GM23338 (cell line): ENCODE results near the gene EIF4A3. TPM values are rescaled to one million over a fixed set of nuclear protein-coding genes. Genes with fewer than 3 reads are reported as not detected.

Source experiments
- ATAC-seq: fragments of 200-7000 bp; cut with Tn5 transposase; 3 replicates; pipeline ENCODE4 v1.9.1; 2020
- DNase-seq: peaks from one replicate; pipeline ENCODE4 v3.0.0-alpha.2; 2015; ENCODE audit warnings: low spot score
- H2AFZ ChIP-seq: fragments of 200-600 bp; sonication (generic); 2 replicates; pipeline ENCODE4 v1.8.0; 2016; ENCODE audit warnings: antibody characterized with exemption, mild to moderate bottlenecking, moderate library complexity
- H3F3A ChIP-seq: fragments of 200-600 bp; sonication (generic); replicated peaks from 2 replicates; pipeline ENCODE4 v1.8.0; 2017; ENCODE audit warnings: antibody characterized with exemption, mixed run types, low read depth
- H3K27ac ChIP-seq: fragments of 200-600 bp; sonication (generic); 2 replicates; pipeline ENCODE4 v1.6.1; 2016; ENCODE audit warnings: low read depth
- H3K27me3 ChIP-seq: fragments of 200-600 bp; sonication (generic); 2 replicates; pipeline ENCODE4 v1.8.0; 2016; ENCODE audit warnings: mild to moderate bottlenecking, mixed run types, moderate library complexity; ENCODE audit not compliant: insufficient read depth
- H3K36me3 ChIP-seq: fragments of 200-600 bp; sonication (generic); 2 replicates; pipeline ENCODE4 v1.8.0; 2016; ENCODE audit warnings: mild to moderate bottlenecking; ENCODE audit not compliant: insufficient read depth
- H3K4me1 ChIP-seq: fragments of 200-600 bp; sonication (generic); 2 replicates; pipeline ENCODE4 v1.8.0; 2016; ENCODE audit warnings: mild to moderate bottlenecking, moderate library complexity; ENCODE audit not compliant: insufficient read depth
- H3K4me2 ChIP-seq: fragments of 200-600 bp; sonication (generic); 2 replicates; pipeline ENCODE4 v1.7.1; 2017; ENCODE audit warnings: mixed run types
- H3K4me3 ChIP-seq: fragments of 200-600 bp; sonication (generic); 2 replicates; pipeline ENCODE4 v1.6.1; 2016; ENCODE audit warnings: mixed run types
- H3K79me2 ChIP-seq: fragments of 200-600 bp; sonication (generic); replicated peaks from 2 replicates; pipeline ENCODE4 v1.8.0; 2017; ENCODE audit warnings: mild to moderate bottlenecking; ENCODE audit not compliant: insufficient read depth
- H3K9me2 ChIP-seq: fragments of 200-600 bp; sonication (generic); 2 replicates; pipeline ENCODE4 v1.8.0; 2017; ENCODE audit not compliant: insufficient read depth
- H4K20me1 ChIP-seq: fragments of 200-600 bp; sonication (generic); replicated peaks from 2 replicates; pipeline ENCODE4 v1.8.0; 2017; ENCODE audit warnings: mild to moderate bottlenecking; ENCODE audit not compliant: insufficient read depth
- H3K27ac Mint-ChIP-seq: 2 replicates; pipeline ENCODE4 v1.8.0; 2020; ENCODE audit warnings: inconsistent platforms, mild to moderate bottlenecking, moderate library complexity, mixed read lengths
- H3K27me3 Mint-ChIP-seq: 3 replicates; pipeline ENCODE4 v1.8.0; 2022; ENCODE audit warnings: low read depth, mild to moderate bottlenecking, moderate library complexity, mixed read lengths, inconsistent platforms; ENCODE audit not compliant: insufficient read depth, poor library complexity
- H3K36me3 Mint-ChIP-seq: 3 replicates; pipeline ENCODE4 v1.8.0; 2021; ENCODE audit warnings: low read depth, mild to moderate bottlenecking, inconsistent platforms, moderate library complexity, mixed read lengths
- H3K4me1 Mint-ChIP-seq: 3 replicates; pipeline ENCODE4 v1.8.0; 2020; ENCODE audit warnings: mild to moderate bottlenecking, inconsistent platforms, mixed read lengths
- H3K4me3 Mint-ChIP-seq: 3 replicates; pipeline ENCODE4 v1.8.0; 2021; ENCODE audit warnings: moderate library complexity, mild to moderate bottlenecking, inconsistent platforms, mixed read lengths
- H3K9me3 Mint-ChIP-seq: 3 replicates; pipeline ENCODE4 v1.8.0; 2020; ENCODE audit warnings: moderate library complexity, mild to moderate bottlenecking, inconsistent platforms, mixed read lengths
- CREB1 ChIP-seq: fragments of 250-450 bp; sonication (Bioruptor Pico); IDR thresholded peaks from 2 replicates; pipeline ENCODE4 v1.5.0; 2020; ENCODE audit warnings: low read depth, mild to moderate bottlenecking, moderate library complexity
- CTCF ChIP-seq, 2 experiments: fragments of 200-600 bp in 1 of 2; sonication (generic) in 1 of 2; conservative IDR thresholded peaks; 2 replicates each; pipeline versions ENCODE4 v1.5.1 to v1.6.1; 2016 to 2017; ENCODE audit warnings: antibody characterized with exemption in 2 of 2, low read depth in 2 of 2, mild to moderate bottlenecking in 2 of 2, moderate library complexity in 1 of 2
- ETS1 ChIP-seq: IDR thresholded peaks from 2 replicates; pipeline ENCODE4 v1.6.1; 2016; ENCODE audit warnings: antibody characterized with exemption
- EZH2 ChIP-seq: fragments of 200-600 bp; sonication (generic); IDR thresholded peaks from one replicate; pipeline ENCODE4 v1.8.0; 2017; ENCODE audit warnings: antibody characterized with exemption, mild to moderate bottlenecking, low read depth; ENCODE audit not compliant: unreplicated experiment
- EZH2phosphoT487 ChIP-seq: fragments of 200-600 bp; sonication (generic); IDR thresholded peaks from one replicate; pipeline ENCODE4 v1.8.1; 2018; ENCODE audit warnings: antibody characterized with exemption; ENCODE audit not compliant: unreplicated experiment
- NANOG ChIP-seq: IDR thresholded peaks from 2 replicates; pipeline ENCODE4 v1.6.1; 2016; ENCODE audit warnings: antibody characterized with exemption, borderline replicate concordance
- POLR2AphosphoS5 ChIP-seq: IDR thresholded peaks from 2 replicates; pipeline ENCODE4 v1.6.1; 2016; ENCODE audit warnings: antibody characterized with exemption, low read depth
- STAT1 ChIP-seq: IDR thresholded peaks from one replicate; pipeline ENCODE4 v1.6.1; 2016; ENCODE audit warnings: antibody characterized with exemption; ENCODE audit not compliant: unreplicated experiment
- ZNF331 ChIP-seq: fragments of 250-450 bp; sonication (Bioruptor Pico); IDR thresholded peaks from 2 replicates; pipeline ENCODE4 v1.5.0; 2020; ENCODE audit warnings: low read depth, mild to moderate bottlenecking, moderate library complexity
- ZNF462 ChIP-seq: fragments of 250-450 bp; sonication (Bioruptor Pico); IDR thresholded peaks from 2 replicates; pipeline ENCODE4 v1.5.0; 2020; ENCODE audit warnings: mild to moderate bottlenecking, moderate library complexity
- polyA plus RNA-seq: library from polyadenylated mRNA; unstranded; fragments of >200 nt; fragmentation: Nextera tagmentation; extraction: Ambion mirVana; gene quantifications from 2 replicates; pipeline ENCODE4 v1.2.1, GENCODE V29; 2016
- total RNA-seq: library from RNA; depleted of rRNA; stranded (reverse); fragments of >200 nt; shearing (Covaris generic); gene quantifications from 2 replicates; pipeline ENCODE4 v1.2.3, GENCODE V29; 2014

Gene EIF4A3
- total and polyA plus RNA-seq, 2 experiments from 2014 or later = 146 to 156 TPM

GRCh38 chr17:80106176-80106575 lies 40.8 kb downstream of the EIF4A3 start:
- Histone ChIP-seq H3K27ac (no peak overlapping the region), H3K27me3 (no peaks in the 10 kb centered on the region), H3K4me2 (no peak overlapping the region), H2AFZ (no peak overlapping the region), H3K4me3 (no peak overlapping the region), H3K4me1 (peaks cover 7% of the 10 kb centered on the region; the same call in 1 of the 2 replicates), H3K9me2 (no peaks in the 10 kb centered on the region), H3K79me2 (0 out of 2 replicates have a peak, but pooled peaks cover 5% of the 10 kb centered on the region), H3K36me3 (no peaks in the 10 kb centered on the region), H3F3A (no peaks in the 10 kb centered on the region), H4K20me1 (no peaks in the 10 kb centered on the region)
- Mint-ChIP-seq H3K27ac (no peak overlapping the region), H3K4me1 (peaks cover 22% of the 10 kb centered on the region), H3K36me3 (peaks cover 3% of the 10 kb centered on the region; the same call in 2 of the 3 replicates), H3K4me3 (no peak overlapping the region), H3K27me3 (peaks cover 10% of the 10 kb centered on the region), H3K9me3 (no peaks in the 10 kb centered on the region; the same call in 2 of the 3 replicates)
- ATAC-seq (no peak), DNase-seq (no peak)
- TF ChIP-seq ZNF331 (CRISPR knock-in tag) (no peak), POLR2AphosphoS5 (no peak), CTCF (conservative IDR thresholded peaks at IDR 0.05; ENCODE audit: low read depth in 2 of 2) (no peak), EZH2phosphoT487 (no peak), NANOG (no peak)

DNA sequence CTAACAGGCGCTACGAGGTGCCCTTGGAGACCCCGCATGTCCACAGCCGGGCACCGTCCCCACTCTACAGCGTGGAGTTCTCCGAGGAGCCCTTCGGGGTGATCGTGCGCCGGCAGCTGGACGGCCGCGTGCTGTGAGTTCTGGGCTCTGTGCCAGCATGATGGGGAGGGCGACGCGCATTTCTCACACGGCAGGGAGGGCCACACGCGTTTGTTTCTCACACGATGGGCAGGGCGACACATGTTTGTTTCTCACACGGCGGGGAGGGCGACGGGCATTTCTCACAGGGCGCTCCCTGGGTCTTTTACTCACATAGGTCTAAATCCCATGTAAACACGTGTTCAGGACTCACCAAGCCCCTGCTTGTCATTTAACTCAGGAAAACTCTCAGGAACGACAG lies 41.2 kb downstream of the EIF4A3 start:
- no peak for TF ChIP-seq CREB1 (CRISPR knock-in tag)
- TF ChIP-seq ZNF462 = no peak
- no peak for TF ChIP-seq STAT1
- no peak for TF ChIP-seq ETS1
- TF ChIP-seq NANOG = no peak
- no peak for TF ChIP-seq EZH2
- Histone ChIP-seq H3K9me2 (no peaks in the 10 kb centered on the region), H3K79me2 (0 out of 2 replicates have a peak, but pooled peaks cover 5% of the 10 kb centered on the region), H2AFZ (no peak overlapping the region), H3K27ac (no peak overlapping the region), H3K4me2 (no peak overlapping the region), H3K4me1 (peaks cover 9% of the 10 kb centered on the region; the same call in 1 of the 2 replicates), H3F3A (no peaks in the 10 kb centered on the region), H3K36me3 (no peaks in the 10 kb centered on the region), H3K4me3 (no peak overlapping the region), H3K27me3 (peaks cover 1% of the 10 kb centered on the region; the same call in 1 of the 2 replicates), H4K20me1 (no peaks in the 10 kb centered on the region)
- Mint-ChIP-seq H3K27ac (no peak overlapping the region), H3K9me3 (no peaks in the 10 kb centered on the region; the same call in 2 of the 3 replicates), H3K36me3 (peaks cover 3% of the 10 kb centered on the region; the same call in 2 of the 3 replicates), H3K4me1 (peaks cover 22% of the 10 kb centered on the region), H3K4me3 (no peak overlapping the region), H3K27me3 (peaks cover 12% of the 10 kb centered on the region)
- DNase-seq (no peak), ATAC-seq (no peak)
